Loucy (cell line): ENCODE measurements around the gene NAGPA.

ENCODE experiments used
- H2AFZ ChIP-seq: fragments of 200-600 bp; sonication (generic); 2 replicates; pipeline ENCODE4 v1.6.0; 2016; ENCODE audit warnings: antibody characterized with exemption, mild to moderate bottlenecking, low read length, moderate library complexity
- H3F3A ChIP-seq: fragments of 200-600 bp; 2 replicates; pipeline ENCODE4 v1.6.0; 2016; ENCODE audit warnings: antibody characterized with exemption, low read depth, mild to moderate bottlenecking
- H3K27me3 ChIP-seq: fragments of 200-600 bp; sonication (generic); 2 replicates; pipeline ENCODE4 v1.6.1; 2014; ENCODE audit warnings: low read length, mild to moderate bottlenecking; ENCODE audit not compliant: insufficient read depth, poor library complexity, severe bottlenecking
- H3K36me3 ChIP-seq: fragments of 200-600 bp; sonication (generic); 2 replicates; pipeline ENCODE4 v1.6.1; 2016; ENCODE audit warnings: low read length; ENCODE audit not compliant: insufficient read depth
- H3K4me1 ChIP-seq: fragments of 200-600 bp; sonication (generic); 2 replicates; pipeline ENCODE4 v1.5.1; 2014; ENCODE audit warnings: low read length, mild to moderate bottlenecking; ENCODE audit not compliant: insufficient read depth, poor library complexity, severe bottlenecking
- H3K4me2 ChIP-seq: fragments of 200-600 bp; sonication (generic); 2 replicates; pipeline ENCODE4 v1.6.0; 2014; ENCODE audit warnings: antibody characterized with exemption, low read length, low read depth, mild to moderate bottlenecking; ENCODE audit not compliant: poor library complexity, severe bottlenecking
- H3K4me3 ChIP-seq: fragments of 200-600 bp; sonication (generic); 2 replicates; pipeline ENCODE4 v1.5.1; 2014; ENCODE audit warnings: low read length, mild to moderate bottlenecking, mixed read lengths; ENCODE audit not compliant: poor library complexity, severe bottlenecking
- H3K79me2 ChIP-seq: fragments of 200-600 bp; sonication (generic); 2 replicates; pipeline ENCODE4 v1.6.1; 2014; ENCODE audit warnings: low read length; ENCODE audit not compliant: insufficient read depth
- H3K9ac ChIP-seq: fragments of 200-600 bp; sonication (generic); 2 replicates; pipeline ENCODE4 v1.6.0; 2014; ENCODE audit warnings: mild to moderate bottlenecking, low read depth, low read length, moderate library complexity; ENCODE audit not compliant: poor library complexity, severe bottlenecking
- H3K9me2 ChIP-seq: fragments of 200-600 bp; sonication (generic); replicated peaks from 2 replicates; pipeline ENCODE4 v1.6.1; 2016; ENCODE audit warnings: low read depth, low read length, mixed read lengths
- H3K9me3 ChIP-seq: fragments of 200-600 bp; sonication (generic); 2 replicates; pipeline ENCODE4 v1.6.1; 2014; ENCODE audit warnings: mild to moderate bottlenecking, antibody characterized with exemption, low read length, low read depth; ENCODE audit not compliant: insufficient read depth
- H4K20me1 ChIP-seq: fragments of 200-600 bp; sonication (generic); 2 replicates; pipeline ENCODE4 v1.6.0; 2014; ENCODE audit warnings: antibody characterized with exemption, low read length, mild to moderate bottlenecking; ENCODE audit not compliant: insufficient read depth, poor library complexity, severe bottlenecking
- EZH2phosphoT487 ChIP-seq: fragments of 200-600 bp; IDR thresholded peaks from 2 replicates; pipeline ENCODE4 v1.6.1; 2018; ENCODE audit warnings: antibody characterized with exemption, mild to moderate bottlenecking, moderate library complexity, borderline replicate concordance
- TF ChIP-seq, protein P1 (sequence below): fragments of 200-600 bp; sonication (generic); conservative IDR thresholded peaks from 2 replicates; pipeline ENCODE4 v1.5.1; 2014; ENCODE audit warnings: mild to moderate bottlenecking, antibody characterized with exemption, low read length

The NAGPA gene

DNA sequence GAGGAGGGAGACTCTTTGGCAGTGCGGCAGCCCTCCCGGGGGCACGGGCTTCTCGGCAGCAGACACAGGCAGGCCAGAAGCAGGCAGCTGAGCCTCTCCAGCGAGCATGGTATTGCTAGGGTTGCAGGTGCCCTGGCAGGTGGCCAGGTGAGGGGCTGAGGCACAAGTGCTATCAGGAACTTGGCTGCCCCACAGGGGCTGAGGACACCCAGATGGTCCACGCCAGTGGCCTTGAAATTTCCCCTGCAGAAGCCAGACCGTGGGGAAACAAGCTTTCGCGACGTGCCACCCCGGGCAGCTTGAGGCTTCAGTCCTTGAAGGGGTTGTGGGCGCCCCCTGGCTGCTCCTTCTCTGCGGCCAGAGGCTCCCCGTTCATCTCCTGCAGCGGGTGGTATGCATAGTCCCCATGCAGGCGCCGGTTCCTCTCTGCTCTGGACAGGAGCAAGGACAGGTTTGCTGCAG, 8.5 kb downstream of the NAGPA start:
- TF ChIP-seq EZH2phosphoT487 = no peak
- TF ChIP-seq, protein P1, sequence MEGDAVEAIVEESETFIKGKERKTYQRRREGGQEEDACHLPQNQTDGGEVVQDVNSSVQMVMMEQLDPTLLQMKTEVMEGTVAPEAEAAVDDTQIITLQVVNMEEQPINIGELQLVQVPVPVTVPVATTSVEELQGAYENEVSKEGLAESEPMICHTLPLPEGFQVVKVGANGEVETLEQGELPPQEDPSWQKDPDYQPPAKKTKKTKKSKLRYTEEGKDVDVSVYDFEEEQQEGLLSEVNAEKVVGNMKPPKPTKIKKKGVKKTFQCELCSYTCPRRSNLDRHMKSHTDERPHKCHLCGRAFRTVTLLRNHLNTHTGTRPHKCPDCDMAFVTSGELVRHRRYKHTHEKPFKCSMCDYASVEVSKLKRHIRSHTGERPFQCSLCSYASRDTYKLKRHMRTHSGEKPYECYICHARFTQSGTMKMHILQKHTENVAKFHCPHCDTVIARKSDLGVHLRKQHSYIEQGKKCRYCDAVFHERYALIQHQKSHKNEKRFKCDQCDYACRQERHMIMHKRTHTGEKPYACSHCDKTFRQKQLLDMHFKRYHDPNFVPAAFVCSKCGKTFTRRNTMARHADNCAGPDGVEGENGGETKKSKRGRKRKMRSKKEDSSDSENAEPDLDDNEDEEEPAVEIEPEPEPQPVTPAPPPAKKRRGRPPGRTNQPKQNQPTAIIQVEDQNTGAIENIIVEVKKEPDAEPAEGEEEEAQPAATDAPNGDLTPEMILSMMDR = no peak
- Histone ChIP-seq H3K4me3 (no peak overlapping the region), H3K9me2 (no peaks in the 10 kb centered on the region), H3K9me3 (no peaks in the 10 kb centered on the region), H3K36me3 (no peaks in the 10 kb centered on the region), H3F3A (no peaks in the 10 kb centered on the region), H4K20me1 (no peaks in the 10 kb centered on the region), H2AFZ (no peak overlapping the region), H3K9ac (no peak overlapping the region), H3K4me1 (no peaks in the 10 kb centered on the region), H3K4me2 (no peak overlapping the region), H3K79me2 (no peaks in the 10 kb centered on the region), H3K27me3 (no peaks in the 10 kb centered on the region)

DNA sequence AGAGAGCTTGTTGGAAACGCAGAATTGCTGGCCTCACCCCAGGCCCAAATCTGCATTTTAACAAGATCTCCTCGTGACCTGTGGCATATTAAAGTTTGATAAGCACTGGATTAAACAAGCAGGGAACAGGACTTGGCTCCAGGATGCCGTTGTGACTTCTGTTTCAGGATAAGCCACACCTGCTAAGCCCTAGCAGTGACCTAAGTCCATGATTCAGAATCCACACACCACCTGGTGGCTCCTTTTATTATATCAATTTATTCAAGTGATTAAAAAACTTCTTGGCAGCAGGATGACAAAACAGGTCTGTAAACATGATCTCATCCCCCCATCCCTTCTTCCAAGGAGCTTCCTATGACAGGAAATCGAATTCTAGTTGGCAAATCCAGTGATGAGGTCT, 9.1 kb downstream of the NAGPA start:
- no peaks in the 10 kb centered on the region for H3K9me2 ChIP-seq
- H4K20me1 ChIP-seq = no peaks in the 10 kb centered on the region
- TF ChIP-seq EZH2phosphoT487 = no peak
- TF ChIP-seq, protein P1 = no peak
- no peaks in the 10 kb centered on the region for H3K27me3 ChIP-seq
- no peaks in the 10 kb centered on the region for H3K9me3 ChIP-seq
- H3K4me1 ChIP-seq = no peaks in the 10 kb centered on the region
- H3K9ac ChIP-seq = no peak overlapping the region
- H3F3A ChIP-seq = no peaks in the 10 kb centered on the region
- H3K4me3 ChIP-seq = no peak overlapping the region
- H3K36me3 ChIP-seq = no peaks in the 10 kb centered on the region
- H3K79me2 ChIP-seq = no peaks in the 10 kb centered on the region
- H2AFZ ChIP-seq = no peak overlapping the region
- no peak overlapping the region for H3K4me2 ChIP-seq

GRCh38 chr16:5022521-5022920, 11.2 kb downstream of the NAGPA start:
- Histone ChIP-seq H3K9me3 (no peaks in the 10 kb centered on the region), H3K9me2 (no peaks in the 10 kb centered on the region), H3K36me3 (no peaks in the 10 kb centered on the region), H2AFZ (no peak overlapping the region), H3F3A (no peaks in the 10 kb centered on the region), H3K4me3 (no peak overlapping the region), H3K79me2 (no peaks in the 10 kb centered on the region), H3K27me3 (no peaks in the 10 kb centered on the region), H4K20me1 (no peaks in the 10 kb centered on the region), H3K4me1 (no peaks in the 10 kb centered on the region), H3K9ac (no peak overlapping the region), H3K4me2 (no peak overlapping the region)
- TF ChIP-seq, protein P1 = no peak
- no peak for TF ChIP-seq EZH2phosphoT487
